Measurements from ENCODE around the gene FRMD5.
A peak's percentile ranks its signal among the peaks of the same experiment; 100 is the strongest.
"Not testable (repeated sequence)": the region's sequence is repeated elsewhere in the genome, so short reads cannot be mapped to it uniquely, and the experiment has no call there.

Gene FRMD5

GRCh38 chr15:44195151-44195740 is at the start of gene FRMD5:
TSS of gene FRMD5 (minus strand) at chr15:44195271.
- H3K4me1 ChIP-seq (ENCODE audit: control insufficient read depth, insufficient read depth, low read length) = peaks cover 14% of the 10 kb centered on the region
- no peak within 1 kb of the TSS for H3K9ac ChIP-seq (ENCODE audit: low read length in 2 of 2)
- H3K9me3 ChIP-seq (ENCODE audit: control insufficient read depth in 2 of 2, low read length in 2 of 2) = no peaks in the 10 kb centered on the region
- H3K27me3 ChIP-seq (ENCODE audit: control insufficient read depth in 1 of 2, insufficient read depth in 2 of 2, low read length in 2 of 2) = peaks cover 15 to 28% of the 10 kb centered on the region in 2 donors
- peak within 1 kb of the TSS; percentile 51 to 79 for H3K4me3 ChIP-seq (ENCODE audit: low read length in 2 of 2)
- H3K36me3 ChIP-seq (ENCODE audit: control insufficient read depth in 2 of 2, insufficient read depth in 2 of 2, low read length in 2 of 2) = no peaks in the 10 kb centered on the region
- H3K27ac ChIP-seq (ENCODE audit: low read length) = no peak within 1 kb of the TSS

GRCh38 chr15:44243829-44244228 is 48.8 kb upstream of the FRMD5 start:
- Histone ChIP-seq H3K4me1 (ENCODE audit: control insufficient read depth, insufficient read depth, low read length) (no peaks in the 10 kb centered on the region), H3K9ac (ENCODE audit: low read length in 2 of 2) (no peak overlapping the region), H3K27ac (ENCODE audit: low read length) (no peak overlapping the region), H3K9me3 (ENCODE audit: control insufficient read depth in 2 of 2, low read length in 2 of 2) (no peaks in the 10 kb centered on the region), H3K27me3 (ENCODE audit: control insufficient read depth in 1 of 2, insufficient read depth in 2 of 2, low read length in 2 of 2) (no peaks in the 10 kb centered on the region), H3K4me3 (ENCODE audit: low read length in 2 of 2) (no peak overlapping the region), H3K36me3 (ENCODE audit: control insufficient read depth in 2 of 2, insufficient read depth in 2 of 2, low read length in 2 of 2) (no peaks in the 10 kb centered on the region)

GRCh38 chr15:44243141-44243540 is 48.1 kb upstream of the FRMD5 start:
- Histone ChIP-seq H3K27ac (ENCODE audit: low read length) (no peak overlapping the region), H3K9me3 (ENCODE audit: control insufficient read depth in 2 of 2, low read length in 2 of 2) (no peaks in the 10 kb centered on the region), H3K27me3 (ENCODE audit: control insufficient read depth in 1 of 2, insufficient read depth in 2 of 2, low read length in 2 of 2) (no peaks in the 10 kb centered on the region), H3K4me1 (ENCODE audit: control insufficient read depth, insufficient read depth, low read length) (no peaks in the 10 kb centered on the region), H3K36me3 (ENCODE audit: control insufficient read depth in 2 of 2, insufficient read depth in 2 of 2, low read length in 2 of 2) (no peaks in the 10 kb centered on the region), H3K4me3 (ENCODE audit: low read length in 2 of 2) (no peak overlapping the region), H3K9ac (ENCODE audit: low read length in 2 of 2) (no peak overlapping the region)

GRCh38 chr15:44231842-44232241 is 36.8 kb upstream of the FRMD5 start:
- no peaks in the 10 kb centered on the region for H3K9me3 ChIP-seq (ENCODE audit: control insufficient read depth in 2 of 2, low read length in 2 of 2)
- no peak overlapping the region for H3K9ac ChIP-seq (ENCODE audit: low read length in 2 of 2)
- no peak overlapping the region for H3K27ac ChIP-seq (ENCODE audit: low read length)

GRCh38 chr15:44229301-44229700 is 34.2 kb upstream of the FRMD5 start:
- H3K4me3 ChIP-seq (ENCODE audit: low read length in 2 of 2); H3K36me3 ChIP-seq (ENCODE audit: control insufficient read depth in 2 of 2, insufficient read depth in 2 of 2, low read length in 2 of 2); H3K9ac ChIP-seq (ENCODE audit: low read length in 2 of 2): not testable (repeated sequence)

More at GRCh38 chr15:44231842-44232241, 36.8 kb upstream of the FRMD5 start:
- Histone ChIP-seq H3K4me3 (ENCODE audit: low read length in 2 of 2) (no peak overlapping the region), H3K4me1 (ENCODE audit: control insufficient read depth, insufficient read depth, low read length) (no peaks in the 10 kb centered on the region), H3K36me3 (ENCODE audit: control insufficient read depth in 2 of 2, insufficient read depth in 2 of 2, low read length in 2 of 2) (no peaks in the 10 kb centered on the region), H3K27me3 (ENCODE audit: control insufficient read depth in 1 of 2, insufficient read depth in 2 of 2, low read length in 2 of 2) (no peaks in the 10 kb centered on the region)

GRCh38 chr15:44227584-44227983 is 32.5 kb upstream of the FRMD5 start:
- Histone ChIP-seq H3K36me3 (ENCODE audit: control insufficient read depth in 2 of 2, insufficient read depth in 2 of 2, low read length in 2 of 2) (no peaks in the 10 kb centered on the region), H3K27me3 (ENCODE audit: control insufficient read depth in 1 of 2, insufficient read depth in 2 of 2, low read length in 2 of 2) (no peaks in the 10 kb centered on the region), H3K27ac (ENCODE audit: low read length) (no peak overlapping the region)

More at GRCh38 chr15:44229301-44229700, 34.2 kb upstream of the FRMD5 start:
- not testable (repeated sequence) for H3K4me1 ChIP-seq (ENCODE audit: control insufficient read depth, insufficient read depth, low read length); H3K27ac ChIP-seq (ENCODE audit: low read length); H3K9me3 ChIP-seq (ENCODE audit: control insufficient read depth in 2 of 2, low read length in 2 of 2); H3K27me3 ChIP-seq (ENCODE audit: control insufficient read depth in 1 of 2, insufficient read depth in 2 of 2, low read length in 2 of 2)

GRCh38 chr15:44227001-44227400 is 31.9 kb upstream of the FRMD5 start:
- H3K4me1 ChIP-seq (ENCODE audit: control insufficient read depth, insufficient read depth, low read length); H3K9me3 ChIP-seq (ENCODE audit: control insufficient read depth in 2 of 2, low read length in 2 of 2); H3K4me3 ChIP-seq (ENCODE audit: low read length in 2 of 2); H3K27ac ChIP-seq (ENCODE audit: low read length); H3K36me3 ChIP-seq (ENCODE audit: control insufficient read depth in 2 of 2, insufficient read depth in 2 of 2, low read length in 2 of 2); H3K9ac ChIP-seq (ENCODE audit: low read length in 2 of 2); H3K27me3 ChIP-seq (ENCODE audit: control insufficient read depth in 1 of 2, insufficient read depth in 2 of 2, low read length in 2 of 2): not testable (repeated sequence)

More at GRCh38 chr15:44227584-44227983, 32.5 kb upstream of the FRMD5 start:
- no peaks in the 10 kb centered on the region for H3K4me1 ChIP-seq (ENCODE audit: control insufficient read depth, insufficient read depth, low read length)
- H3K9ac ChIP-seq (ENCODE audit: low read length in 2 of 2) = no peak overlapping the region
- H3K4me3 ChIP-seq (ENCODE audit: low read length in 2 of 2) = no peak overlapping the region
- H3K9me3 ChIP-seq (ENCODE audit: control insufficient read depth in 2 of 2, low read length in 2 of 2) = peaks cover 0 to 4% of the 10 kb centered on the region in 2 donors

- H3K9ac ChIP-seq (ENCODE audit: low read length in 2 of 2) = no peak overlapping the region
- no peaks in the 10 kb centered on the region for H3K36me3 ChIP-seq (ENCODE audit: control insufficient read depth in 2 of 2, insufficient read depth in 2 of 2, low read length in 2 of 2)
- peaks cover 0 to 4% of the 10 kb centered on the region in 2 donors for H3K9me3 ChIP-seq (ENCODE audit: control insufficient read depth in 2 of 2, low read length in 2 of 2)
- no peaks in the 10 kb centered on the region for H3K4me1 ChIP-seq (ENCODE audit: control insufficient read depth, insufficient read depth, low read length)
- H3K27ac ChIP-seq (ENCODE audit: low read length) = no peak overlapping the region
- H3K27me3 ChIP-seq (ENCODE audit: control insufficient read depth in 1 of 2, insufficient read depth in 2 of 2, low read length in 2 of 2) = no peaks in the 10 kb centered on the region
- H3K4me3 ChIP-seq (ENCODE audit: low read length in 2 of 2) = no peak overlapping the region
These were observed 27.4 kb upstream of the FRMD5 start for GRCh38 chr15:44222478-44222877.

- Histone ChIP-seq H3K9me3 (ENCODE audit: control insufficient read depth in 2 of 2, low read length in 2 of 2) (no peaks in the 10 kb centered on the region), H3K9ac (ENCODE audit: low read length in 2 of 2) (no peak overlapping the region), H3K27me3 (ENCODE audit: control insufficient read depth in 1 of 2, insufficient read depth in 2 of 2, low read length in 2 of 2) (no peaks in the 10 kb centered on the region), H3K4me3 (ENCODE audit: low read length in 2 of 2) (no peak overlapping the region), H3K27ac (ENCODE audit: low read length) (no peak overlapping the region), H3K36me3 (ENCODE audit: control insufficient read depth in 2 of 2, insufficient read depth in 2 of 2, low read length in 2 of 2) (no peaks in the 10 kb centered on the region), H3K4me1 (ENCODE audit: control insufficient read depth, insufficient read depth, low read length) (no peaks in the 10 kb centered on the region)
These were observed 24.0 kb upstream of the FRMD5 start for GRCh38 chr15:44219073-44219472.

GRCh38 chr15:44216958-44217357 is 21.9 kb upstream of the FRMD5 start:
- no peaks in the 10 kb centered on the region for H3K27me3 ChIP-seq (ENCODE audit: control insufficient read depth in 1 of 2, insufficient read depth in 2 of 2, low read length in 2 of 2)
- no peak overlapping the region for H3K4me3 ChIP-seq (ENCODE audit: low read length in 2 of 2)
- no peak overlapping the region for H3K9ac ChIP-seq (ENCODE audit: low read length in 2 of 2)
- no peak overlapping the region for H3K27ac ChIP-seq (ENCODE audit: low read length)
- no peaks in the 10 kb centered on the region for H3K4me1 ChIP-seq (ENCODE audit: control insufficient read depth, insufficient read depth, low read length)
- H3K9me3 ChIP-seq (ENCODE audit: control insufficient read depth in 2 of 2, low read length in 2 of 2) = no peaks in the 10 kb centered on the region
- no peaks in the 10 kb centered on the region for H3K36me3 ChIP-seq (ENCODE audit: control insufficient read depth in 2 of 2, insufficient read depth in 2 of 2, low read length in 2 of 2)

- H3K9ac ChIP-seq (ENCODE audit: low read length in 2 of 2) = no peak overlapping the region
- H3K4me3 ChIP-seq (ENCODE audit: low read length in 2 of 2) = no peak overlapping the region
- H3K36me3 ChIP-seq (ENCODE audit: control insufficient read depth in 2 of 2, insufficient read depth in 2 of 2, low read length in 2 of 2) = no peaks in the 10 kb centered on the region
- no peaks in the 10 kb centered on the region for H3K27me3 ChIP-seq (ENCODE audit: control insufficient read depth in 1 of 2, insufficient read depth in 2 of 2, low read length in 2 of 2)
- H3K9me3 ChIP-seq (ENCODE audit: control insufficient read depth in 2 of 2, low read length in 2 of 2) = no peaks in the 10 kb centered on the region
- no peak overlapping the region for H3K27ac ChIP-seq (ENCODE audit: low read length)
- no peaks in the 10 kb centered on the region for H3K4me1 ChIP-seq (ENCODE audit: control insufficient read depth, insufficient read depth, low read length)
These were observed 20.5 kb upstream of the FRMD5 start for GRCh38 chr15:44215594-44215993.

All from stomach smooth muscle (tissue), 2 donors.